HCT116 (cell line): Measurements from ENCODE around the gene MSH4. TPM values are rescaled to one million over a fixed set of nuclear protein-coding genes. Genes with fewer than 3 reads are reported as not detected.

Source experiments
- ATAC-seq: fragments of 200-7000 bp; cut with Tn5 transposase; 2 replicates; pipeline ENCODE4 v1.9.1; 2020; ENCODE audit warnings: mild to moderate bottlenecking, moderate library complexity
- BruUV-seq: library from RNA; stranded (reverse); fragments of 400-500 nt; replicated peaks from 2 replicates; lab custom pipeline; 2021; lab: Mats Ljungman, UMichigan
- CTCF ChIA-PET: fragments of 300-600 bp; sonication (Branson Sonifier 250); formaldehyde crosslinking; loops from one replicate; lab custom pipeline; 2021; ENCODE audit warnings: antibody characterized with exemption; lab: Charles Lee
- POLR2A ChIA-PET: fragments of 300-600, 350-600 bp; sonication (Branson Sonifier 250); formaldehyde crosslinking; loops from one replicate; lab custom pipeline; 2021; ENCODE audit warnings: antibody characterized with exemption; lab: Charles Lee
- RAD21 ChIA-PET, 2 experiments: fragments of 300-600 bp; sonication (Branson Sonifier 250); formaldehyde crosslinking; loops; one replicate each; lab custom pipeline; 2023; ENCODE audit warnings: low total read pairs in 2 of 2; ENCODE audit not compliant: uncharacterized antibody in 2 of 2, unreplicated experiment in 2 of 2, low non-redundant PET in 1 of 2; lab: Charles Lee
- DNase-seq: peaks from one replicate; pipeline ENCODE4 v3.0.0-alpha.2; 2010; ENCODE audit warnings: low read depth, low spot score
- H2AFZ ChIP-seq: fragments of 200-600 bp; shearing (Covaris generic), sonication (generic); 2 replicates; pipeline ENCODE4 v1.6.1; 2017; ENCODE audit warnings: low read depth, mixed run types, mixed read lengths, antibody characterized with exemption, low read length; ENCODE audit not compliant: poor library complexity, severe bottlenecking
- H3K27ac ChIP-seq: 2 replicates; pipeline ENCODE4 v1.5.1; 2012; ENCODE audit warnings: low read depth, low read length
- H3K27me3 ChIP-seq: fragments of 200-600 bp; sonication (generic); 2 replicates; pipeline ENCODE4 v1.6.1; 2016; ENCODE audit warnings: mixed run types, low read length, mixed read lengths; ENCODE audit not compliant: insufficient read depth
- H3K36me3 ChIP-seq, 2 experiments: fragments of 200-500 bp in 1 of 2; fragments of 200-600 bp in 1 of 2; sonication (Bioruptor generic) in 1 of 2; sonication (generic) in 1 of 2; 2 replicates each; pipeline versions ENCODE4 v1.5.1 to v1.6.1; 2014 to 2016; ENCODE audit warnings: low read length in 2 of 2, inconsistent platforms in 1 of 2, mixed read lengths in 1 of 2, mixed run types in 1 of 2; ENCODE audit not compliant: insufficient read depth in 2 of 2, control insufficient read depth in 1 of 2
- H3K4me1 ChIP-seq, 2 experiments: fragments of 200-600 bp in 1 of 2; sonication (generic) in 1 of 2; 2 replicates each; pipeline versions ENCODE4 v1.5.1 to v1.6.1; 2012 to 2017; ENCODE audit warnings: low read length in 2 of 2, inconsistent platforms in 1 of 2, mild to moderate bottlenecking in 1 of 2, mixed read lengths in 1 of 2, mixed run types in 1 of 2, moderate library complexity in 1 of 2; ENCODE audit not compliant: insufficient read depth in 2 of 2, control insufficient read depth in 1 of 2
- H3K4me2 ChIP-seq: fragments of 200-600 bp; sonication (generic); 2 replicates; pipeline ENCODE4 v1.6.1; 2017; ENCODE audit warnings: mixed run types, low read length, mixed read lengths
- H3K4me3 ChIP-seq, 2 experiments: fragments of 200-600 bp in 1 of 2; sonication (generic) in 1 of 2; replicated peaks in 1 of 2; 2 replicates each; pipeline ENCODE4 v1.5.1; 2011 to 2016; ENCODE audit warnings: low read length in 2 of 2, control low read depth in 1 of 2, low read depth in 1 of 2, mild to moderate bottlenecking in 1 of 2, mixed read lengths in 1 of 2, mixed run types in 1 of 2
- H3K79me2 ChIP-seq: fragments of 200-600 bp; sonication (generic); 2 replicates; pipeline ENCODE4 v1.6.1; 2017; ENCODE audit warnings: mild to moderate bottlenecking, mixed run types, low read length, moderate library complexity, mixed read lengths; ENCODE audit not compliant: insufficient read depth
- H3K9ac ChIP-seq: fragments of 200-600 bp; sonication (generic); 2 replicates; pipeline ENCODE4 v1.6.1; 2016; ENCODE audit warnings: low read length, mixed read lengths
- H3K9me2 ChIP-seq: fragments of 200-600 bp; sonication (generic), shearing (Covaris generic); 2 replicates; pipeline ENCODE4 v1.6.1; 2017; ENCODE audit warnings: mixed run types, mild to moderate bottlenecking, moderate library complexity; ENCODE audit not compliant: insufficient read depth
- H3K9me3 ChIP-seq, 2 experiments: fragments of 200-500 bp in 1 of 2; fragments of 200-600 bp in 1 of 2; sonication (Bioruptor generic) in 1 of 2; sonication (generic) in 1 of 2; 2 replicates each; pipeline ENCODE4 v1.6.1; 2014 to 2017; ENCODE audit warnings: low read length in 2 of 2, mixed read lengths in 2 of 2, inconsistent platforms in 1 of 2, low read depth in 1 of 2, mild to moderate bottlenecking in 1 of 2, mixed run types in 1 of 2, moderate library complexity in 1 of 2; ENCODE audit not compliant: control insufficient read depth in 1 of 2, insufficient read depth in 1 of 2
- H4K20me1 ChIP-seq: fragments of 200-600 bp; sonication (generic), shearing (Covaris generic); 2 replicates; pipeline ENCODE4 v1.6.1; 2017; ENCODE audit warnings: mixed run types, mild to moderate bottlenecking, moderate library complexity; ENCODE audit not compliant: insufficient read depth
- ELF1 ChIP-seq: IDR thresholded peaks from 2 replicates; pipeline ENCODE4 v1.6.1; 2012; ENCODE audit warnings: low read depth, borderline replicate concordance
- EZH2 ChIP-seq: fragments of 200-600 bp; sonication (generic); IDR thresholded peaks from 2 replicates; pipeline ENCODE4 v1.6.1; 2017; ENCODE audit warnings: antibody characterized with exemption, mixed run types
- EZH2phosphoT487 ChIP-seq: fragments of 200-600 bp; IDR thresholded peaks from 2 replicates; pipeline ENCODE4 v1.6.1; 2018; ENCODE audit warnings: antibody characterized with exemption, borderline replicate concordance
- FOSL1 ChIP-seq: IDR thresholded peaks from 2 replicates; pipeline ENCODE4 v1.6.1; 2012; ENCODE audit warnings: low read depth
- JUND ChIP-seq: IDR thresholded peaks from 2 replicates; pipeline ENCODE4 v1.6.1; 2012
- POLR2AphosphoS5 ChIP-seq: IDR thresholded peaks from 2 replicates; pipeline ENCODE4 v1.6.1; 2011; ENCODE audit warnings: mild to moderate bottlenecking, low read depth, low read length, moderate library complexity
- RAD21 ChIP-seq: IDR thresholded peaks from 2 replicates; pipeline ENCODE4 v1.6.1; 2012; ENCODE audit warnings: low read depth, mild to moderate bottlenecking
- SIN3A ChIP-seq: IDR thresholded peaks from 2 replicates; pipeline ENCODE4 v1.6.1; 2012; ENCODE audit warnings: low read depth
- SP1 ChIP-seq: IDR thresholded peaks from 2 replicates; pipeline ENCODE4 v1.6.1; 2012; ENCODE audit warnings: low read depth
- TCF7L2 ChIP-seq: IDR thresholded peaks from 2 replicates; pipeline ENCODE4 v1.7.0; 2011; ENCODE audit warnings: borderline replicate concordance, inconsistent platforms; ENCODE audit not compliant: insufficient read depth, insufficient read length; ENCODE audit errors: extremely low read depth
- ZFX ChIP-seq: fragments of 450-650 bp; IDR thresholded peaks from 2 replicates; pipeline ENCODE4 v1.6.1; 2017
- intact Hi-C: fragments of 100-400 bp; cut with micrococcal nuclease; formaldehyde crosslinking; loops from 2 replicates; pipeline ENCODE4 v1.10.0; 2022
- total RNA-seq: library from RNA; stranded (reverse); gene quantifications from one replicate; pipeline ENCODE4 v1.2.1, GENCODE V29; 2021; ENCODE audit not compliant: unreplicated experiment
- TF ChIP-seq, protein P1 (sequence below): IDR thresholded peaks from 2 replicates; pipeline ENCODE4 v1.6.1; 2012
- TF ChIP-seq, protein P2 (sequence below): IDR thresholded peaks from 2 replicates; pipeline ENCODE4 v1.6.1; 2011; ENCODE audit warnings: mild to moderate bottlenecking, low read length, moderate library complexity; ENCODE audit not compliant: insufficient replicate concordance; ENCODE audit errors: extremely low read depth

Gene MSH4
- total RNA-seq, 1 experiment from 2014 or later, result 1.7 TPM

DNA sequence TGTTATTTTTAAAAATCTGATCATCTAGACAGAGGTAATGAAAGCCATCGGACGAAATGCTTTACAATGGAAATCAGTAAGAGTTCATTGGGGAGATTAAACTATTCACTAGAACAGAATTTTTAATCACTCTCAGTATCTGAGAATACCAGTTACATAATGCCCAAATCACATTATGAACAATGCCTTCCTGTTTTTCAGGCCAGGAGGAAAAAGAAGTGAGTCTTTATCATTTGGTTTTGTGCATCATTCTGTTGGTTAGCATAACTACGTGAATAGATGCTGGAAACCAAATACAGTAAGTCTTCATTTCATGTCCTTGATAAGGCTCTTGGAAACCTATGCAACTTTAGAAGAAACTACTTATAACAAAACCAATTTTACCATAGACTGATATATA is 153.5 kb downstream of the MSH4 start:
- ChIA-PET POLR2A (no interaction called here), RAD21 (no interaction called here), CTCF (no interaction called here)
- BruUV-seq, result no TSS peak
- Histone ChIP-seq H3K9ac (no peak overlapping the region), H3K9me2 (no peaks in the 10 kb centered on the region), H4K20me1 (no peaks in the 10 kb centered on the region), H3K4me2 (no peak overlapping the region), H3K27me3 (no peaks in the 10 kb centered on the region), H3K79me2 (no peaks in the 10 kb centered on the region), H3K9me3 (no peaks in the 10 kb centered on the region), H2AFZ (no peak overlapping the region), H3K4me3 (no peak overlapping the region), H3K4me1 (peaks cover 0 to 5% of the 10 kb centered on the region in 2 experiments; a peak in 1 of 4 replicates)
- intact Hi-C loops, result no loop called here
- ATAC-seq (no peak), DNase-seq (no peak)
- TF ChIP-seq, protein P1, sequence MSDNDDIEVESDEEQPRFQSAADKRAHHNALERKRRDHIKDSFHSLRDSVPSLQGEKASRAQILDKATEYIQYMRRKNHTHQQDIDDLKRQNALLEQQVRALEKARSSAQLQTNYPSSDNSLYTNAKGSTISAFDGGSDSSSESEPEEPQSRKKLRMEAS, result no peak
- no peak for TF ChIP-seq ELF1
- no peak for TF ChIP-seq POLR2AphosphoS5
- TF ChIP-seq SP1, result no peak
- TF ChIP-seq FOSL1, result no peak
- no peak for TF ChIP-seq ZFX
- TF ChIP-seq SIN3A, result no peak
- no peak for TF ChIP-seq TCF7L2
- no peak for TF ChIP-seq EZH2
- TF ChIP-seq RAD21, result no peak
- TF ChIP-seq, all 23 proteins: peak for 0
- Histone ChIP-seq H3K27ac (no peak overlapping the region), H3K36me3 (no peaks in the 10 kb centered on the region)

DNA sequence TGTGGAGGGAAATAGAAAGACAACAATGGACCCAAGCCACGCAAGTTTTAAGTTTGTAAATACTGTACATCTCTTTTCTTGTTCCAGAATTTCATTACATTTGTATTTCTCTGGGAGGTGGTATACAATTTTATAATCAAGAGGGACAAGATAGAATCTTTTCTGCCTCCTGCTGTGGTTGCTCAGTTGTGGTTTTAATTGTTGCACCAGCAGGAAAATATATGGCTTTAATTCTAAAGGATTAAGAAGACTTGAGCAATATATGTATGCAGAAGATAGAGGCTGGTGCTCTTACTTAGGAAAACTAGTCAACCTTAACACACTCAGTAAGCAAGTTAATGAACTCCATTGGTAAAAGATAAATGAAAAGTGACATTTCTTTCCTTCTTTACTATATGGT is 155.3 kb downstream of the MSH4 start:
- POLR2A ChIA-PET, result no interaction called here
- no TSS peak for BruUV-seq
- H3K9ac ChIP-seq, result no peak overlapping the region
- H3K9me3 ChIP-seq, result no peaks in the 10 kb centered on the region
- no peak for ATAC-seq
- RAD21 ChIA-PET, result no interaction called here
- TF ChIP-seq, protein P2, sequence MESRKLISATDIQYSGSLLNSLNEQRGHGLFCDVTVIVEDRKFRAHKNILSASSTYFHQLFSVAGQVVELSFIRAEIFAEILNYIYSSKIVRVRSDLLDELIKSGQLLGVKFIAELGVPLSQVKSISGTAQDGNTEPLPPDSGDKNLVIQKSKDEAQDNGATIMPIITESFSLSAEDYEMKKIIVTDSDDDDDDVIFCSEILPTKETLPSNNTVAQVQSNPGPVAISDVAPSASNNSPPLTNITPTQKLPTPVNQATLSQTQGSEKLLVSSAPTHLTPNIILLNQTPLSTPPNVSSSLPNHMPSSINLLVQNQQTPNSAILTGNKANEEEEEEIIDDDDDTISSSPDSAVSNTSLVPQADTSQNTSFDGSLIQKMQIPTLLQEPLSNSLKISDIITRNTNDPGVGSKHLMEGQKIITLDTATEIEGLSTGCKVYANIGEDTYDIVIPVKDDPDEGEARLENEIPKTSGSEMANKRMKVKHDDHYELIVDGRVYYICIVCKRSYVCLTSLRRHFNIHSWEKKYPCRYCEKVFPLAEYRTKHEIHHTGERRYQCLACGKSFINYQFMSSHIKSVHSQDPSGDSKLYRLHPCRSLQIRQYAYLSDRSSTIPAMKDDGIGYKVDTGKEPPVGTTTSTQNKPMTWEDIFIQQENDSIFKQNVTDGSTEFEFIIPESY, result no peak
- TF ChIP-seq EZH2phosphoT487, result no peak
- no peak for TF ChIP-seq JUND
- TF ChIP-seq, all 23 proteins: peak for 0
- Histone ChIP-seq H3K36me3 (no peaks in the 10 kb centered on the region), H2AFZ (no peak overlapping the region), H3K79me2 (no peaks in the 10 kb centered on the region), H3K9me2 (no peaks in the 10 kb centered on the region), H3K4me3 (no peak overlapping the region), H3K27me3 (no peaks in the 10 kb centered on the region), H3K27ac (no peak overlapping the region), H3K4me1 (peaks cover 0 to 5% of the 10 kb centered on the region in 2 experiments; a peak in 1 of 4 replicates), H4K20me1 (no peaks in the 10 kb centered on the region), H3K4me2 (no peak overlapping the region)
- intact Hi-C loops, result no loop called here
- CTCF ChIA-PET, result no interaction called here
- no peak for DNase-seq
